ENCODE measurements around the gene FAT3.

Gene FAT3

DNA sequence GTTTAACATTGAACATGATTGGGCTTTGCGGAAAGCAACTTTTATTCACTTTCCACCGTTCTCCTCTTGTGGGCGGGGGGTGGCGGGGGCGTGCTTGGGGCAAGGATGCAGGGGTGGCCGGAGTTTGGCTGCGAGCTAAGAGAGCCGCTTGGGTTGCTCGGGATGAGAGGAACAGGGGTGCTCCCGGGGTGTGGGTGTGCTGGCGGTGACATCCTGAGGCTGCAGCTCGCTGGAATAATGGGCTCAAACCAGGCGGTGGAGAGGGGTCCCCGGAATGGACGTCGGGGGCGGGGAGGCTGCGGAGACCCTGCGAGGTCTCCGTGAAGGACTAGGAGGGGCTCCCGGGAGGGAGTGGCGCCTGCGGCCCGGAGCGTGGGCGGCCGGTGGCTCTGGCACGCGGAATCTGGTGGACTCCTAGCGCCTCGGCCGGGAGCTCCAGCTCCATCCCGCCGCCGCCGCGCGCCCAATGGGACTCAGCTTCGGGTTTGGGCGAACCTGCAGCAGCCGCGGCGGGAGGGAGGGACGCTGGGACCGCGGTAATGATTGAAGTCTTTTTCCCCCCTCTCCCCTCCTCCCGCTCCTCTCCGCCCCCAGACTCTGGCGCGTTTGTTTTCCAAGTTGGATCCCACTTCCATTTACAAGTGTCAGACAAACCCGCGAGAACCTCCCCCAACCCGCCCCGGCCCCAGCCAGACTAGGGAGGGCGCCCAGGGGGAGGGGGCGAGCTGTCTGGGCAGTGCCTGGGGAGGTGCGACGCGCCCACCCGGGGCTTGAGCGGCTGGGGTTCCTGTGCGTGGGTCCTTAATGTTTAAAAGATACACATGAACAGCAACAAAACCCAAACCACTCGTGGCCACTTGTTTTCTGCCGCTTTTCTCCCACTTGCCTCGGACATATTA lies 2.0 kb downstream of the FAT3 start (continued):
- TF ChIP-seq ZNF529 (tag by site-specific recombination; IDR thresholded peaks at IDR 0.05; ENCODE audit: insufficient replicate concordance) (no peak), GLI2 (tag by site-specific recombination; IDR thresholded peaks at IDR 0.05; ENCODE audit: borderline replicate concordance, low read depth) (no peak), ZBTB48 (tag by site-specific recombination; IDR thresholded peaks at IDR 0.05) (no peak), ZNF169 (tag by site-specific recombination; IDR thresholded peaks at IDR 0.05) (no peak), ZNF768 (tag by site-specific recombination; IDR thresholded peaks at IDR 0.05) (no peak), FEZF1 (tag by site-specific recombination; IDR thresholded peaks at IDR 0.05) (no peak; the same call in 1 of the 2 replicates), KLF16 (tag by site-specific recombination; IDR thresholded peaks at IDR 0.05) (no peak), ZNF311 (tag by site-specific recombination; IDR thresholded peaks at IDR 0.05; ENCODE audit: borderline replicate concordance) (no peak), KLF8 (tag by site-specific recombination; IDR thresholded peaks at IDR 0.05) (0 out of 2 replicates have a peak, but pooled peaks have one; percentile 14)
- TF ChIP-seq, protein P1, sequence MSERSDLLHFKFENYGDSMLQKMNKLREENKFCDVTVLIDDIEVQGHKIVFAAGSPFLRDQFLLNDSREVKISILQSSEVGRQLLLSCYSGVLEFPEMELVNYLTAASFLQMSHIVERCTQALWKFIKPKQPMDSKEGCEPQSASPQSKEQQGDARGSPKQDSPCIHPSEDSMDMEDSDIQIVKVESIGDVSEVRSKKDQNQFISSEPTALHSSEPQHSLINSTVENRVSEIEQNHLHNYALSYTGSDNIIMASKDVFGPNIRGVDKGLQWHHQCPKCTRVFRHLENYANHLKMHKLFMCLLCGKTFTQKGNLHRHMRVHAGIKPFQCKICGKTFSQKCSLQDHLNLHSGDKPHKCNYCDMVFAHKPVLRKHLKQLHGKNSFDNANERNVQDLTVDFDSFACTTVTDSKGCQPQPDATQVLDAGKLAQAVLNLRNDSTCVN (tag by site-specific recombination; optimal IDR thresholded peaks at IDR 0.05): peak; percentile 77
- TF ChIP-seq, protein P2, sequence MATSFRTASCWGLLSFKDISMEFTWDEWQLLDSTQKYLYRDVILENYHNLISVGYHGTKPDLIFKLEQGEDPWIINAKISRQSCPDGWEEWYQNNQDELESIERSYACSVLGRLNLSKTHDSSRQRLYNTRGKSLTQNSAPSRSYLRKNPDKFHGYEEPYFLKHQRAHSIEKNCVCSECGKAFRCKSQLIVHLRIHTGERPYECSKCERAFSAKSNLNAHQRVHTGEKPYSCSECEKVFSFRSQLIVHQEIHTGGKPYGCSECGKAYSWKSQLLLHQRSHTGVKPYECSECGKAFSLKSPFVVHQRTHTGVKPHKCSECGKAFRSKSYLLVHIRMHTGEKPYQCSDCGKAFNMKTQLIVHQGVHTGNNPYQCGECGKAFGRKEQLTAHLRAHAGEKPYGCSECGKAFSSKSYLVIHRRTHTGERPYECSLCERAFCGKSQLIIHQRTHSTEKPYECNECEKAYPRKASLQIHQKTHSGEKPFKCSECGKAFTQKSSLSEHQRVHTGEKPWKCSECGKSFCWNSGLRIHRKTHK (tag by site-specific recombination; IDR thresholded peaks at IDR 0.05): no peak
- TF ChIP-seq, protein P3, sequence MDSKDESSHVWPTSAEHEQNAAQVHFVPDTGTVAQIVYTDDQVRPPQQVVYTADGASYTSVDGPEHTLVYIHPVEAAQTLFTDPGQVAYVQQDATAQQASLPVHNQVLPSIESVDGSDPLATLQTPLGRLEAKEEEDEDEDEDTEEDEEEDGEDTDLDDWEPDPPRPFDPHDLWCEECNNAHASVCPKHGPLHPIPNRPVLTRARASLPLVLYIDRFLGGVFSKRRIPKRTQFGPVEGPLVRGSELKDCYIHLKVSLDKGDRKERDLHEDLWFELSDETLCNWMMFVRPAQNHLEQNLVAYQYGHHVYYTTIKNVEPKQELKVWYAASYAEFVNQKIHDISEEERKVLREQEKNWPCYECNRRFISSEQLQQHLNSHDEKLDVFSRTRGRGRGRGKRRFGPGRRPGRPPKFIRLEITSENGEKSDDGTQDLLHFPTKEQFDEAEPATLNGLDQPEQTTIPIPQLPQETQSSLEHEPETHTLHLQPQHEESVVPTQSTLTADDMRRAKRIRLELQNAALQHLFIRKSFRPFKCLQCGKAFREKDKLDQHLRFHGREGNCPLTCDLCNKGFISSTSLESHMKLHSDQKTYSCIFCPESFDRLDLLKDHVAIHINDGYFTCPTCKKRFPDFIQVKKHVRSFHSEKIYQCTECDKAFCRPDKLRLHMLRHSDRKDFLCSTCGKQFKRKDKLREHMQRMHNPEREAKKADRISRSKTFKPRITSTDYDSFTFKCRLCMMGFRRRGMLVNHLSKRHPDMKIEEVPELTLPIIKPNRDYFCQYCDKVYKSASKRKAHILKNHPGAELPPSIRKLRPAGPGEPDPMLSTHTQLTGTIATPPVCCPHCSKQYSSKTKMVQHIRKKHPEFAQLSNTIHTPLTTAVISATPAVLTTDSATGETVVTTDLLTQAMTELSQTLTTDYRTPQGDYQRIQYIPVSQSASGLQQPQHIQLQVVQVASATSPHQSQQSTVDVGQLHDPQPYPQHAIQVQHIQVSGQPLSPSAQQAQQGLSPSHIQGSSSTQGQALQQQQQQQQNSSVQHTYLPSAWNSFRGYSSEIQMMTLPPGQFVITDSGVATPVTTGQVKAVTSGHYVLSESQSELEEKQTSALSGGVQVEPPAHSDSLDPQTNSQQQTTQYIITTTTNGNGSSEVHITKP (tag by site-specific recombination; IDR thresholded peaks at IDR 0.05): peak; percentile 58
- TF ChIP-seq, protein P4, sequence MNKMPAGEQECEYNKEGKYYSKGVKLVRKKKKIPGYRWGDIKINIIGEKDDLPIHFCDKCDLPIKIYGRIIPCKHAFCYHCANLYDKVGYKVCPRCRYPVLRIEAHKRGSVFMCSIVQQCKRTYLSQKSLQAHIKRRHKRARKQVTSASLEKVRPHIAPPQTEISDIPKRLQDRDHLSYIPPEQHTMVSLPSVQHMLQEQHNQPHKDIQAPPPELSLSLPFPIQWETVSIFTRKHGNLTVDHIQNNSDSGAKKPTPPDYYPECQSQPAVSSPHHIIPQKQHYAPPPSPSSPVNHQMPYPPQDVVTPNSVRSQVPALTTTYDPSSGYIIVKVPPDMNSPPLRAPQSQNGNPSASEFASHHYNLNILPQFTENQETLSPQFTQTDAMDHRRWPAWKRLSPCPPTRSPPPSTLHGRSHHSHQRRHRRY (tag by site-specific recombination; IDR thresholded peaks at IDR 0.05): no peak

DNA sequence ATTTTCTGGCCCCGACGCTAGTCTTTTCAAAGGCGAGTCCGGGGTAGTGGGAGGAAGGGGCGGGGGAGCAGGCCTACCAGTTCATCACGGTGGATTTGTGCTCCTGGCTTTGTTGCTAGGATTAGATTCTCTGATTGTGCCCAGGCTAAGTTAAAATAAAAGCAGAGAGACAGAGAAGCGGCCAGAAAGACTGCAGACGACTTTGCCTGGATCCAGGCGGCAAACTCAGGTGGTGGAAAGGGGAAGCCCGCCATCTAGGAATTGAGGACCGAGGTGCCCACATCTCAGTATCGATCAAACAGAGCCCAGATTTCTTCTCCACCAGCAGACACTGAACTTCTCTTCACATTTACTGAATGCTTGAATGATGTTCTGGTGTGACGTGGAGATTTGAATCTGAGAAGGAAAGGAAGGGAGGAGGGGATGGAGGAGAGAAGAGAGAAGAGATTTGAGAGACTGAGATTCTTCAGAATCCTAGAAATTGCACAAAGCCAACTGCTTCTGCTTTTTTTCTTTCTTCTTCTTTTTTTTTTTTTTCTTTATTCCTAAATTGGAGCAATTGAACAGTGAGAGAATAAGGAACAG lies 2.7 kb downstream of the FAT3 start:
- CTCF ChIA-PET: interaction anchor here (0.6 to 1.6 kb wide), 4 partner anchors 148 to 743 kb away, joined by 3 to 4 read pairs (median 3); no protein-coding TSS in a partner anchor
- H3K27ac ChIP-seq (ENCODE audit: extremely low read depth, low read depth, low read length): peak overlapping the region; percentile 92

More for the DNA sequence above, 2.7 kb downstream of the FAT3 start:
- TF ChIP-seq ZFP3 (tag by site-specific recombination; IDR thresholded peaks at IDR 0.05; ENCODE audit: low read depth) (no peak), ZNF335 (tag by site-specific recombination; conservative IDR thresholded peaks at IDR 0.05) (peak; percentile 9; the same call in 1 of the 2 replicates), ZBTB17 (tag by site-specific recombination; IDR thresholded peaks at IDR 0.05) (peak; percentile 94), ZNF138 (tag by site-specific recombination; IDR thresholded peaks at IDR 0.05; ENCODE audit: borderline replicate concordance) (no peak), GFI1B (tag by site-specific recombination; IDR thresholded peaks at IDR 0.05) (peak; percentile 8; the same call in 1 of the 2 replicates), EGR2 (tag by site-specific recombination; IDR thresholded peaks at IDR 0.05; ENCODE audit: low read depth) (0 out of 2 replicates have a peak, but pooled peaks have one; percentile 3)
- H3K4me1 ChIP-seq (ENCODE audit: control insufficient read depth, insufficient read depth, low read length): peaks cover 15% of the 10 kb centered on the region
- POLR2A ChIA-PET: interaction anchor here (1.1 kb wide), 1 partner anchor 148 kb away, joined by 5 read pairs; no protein-coding TSS in a partner anchor
- no peaks in the 10 kb centered on the region for H3K9me3 ChIP-seq (ENCODE audit: control insufficient read depth, insufficient read depth, low read depth, low read length)
- H3K36me3 ChIP-seq (ENCODE audit: control insufficient read depth in 2 of 2, insufficient read depth in 1 of 2, low read length in 2 of 2): no peaks in the 10 kb centered on the region
- peak overlapping the region; percentile 71 for H3K4me3 ChIP-seq (ENCODE audit: low read depth, low read length)
